NCI-H82 (cell line): ENCODE measurements around the gene PRCD.

Experiments used
- DNase-seq: peaks from one replicate; lab custom pipeline; 2025; lab: John Stamatoyannopoulos, UW

Gene PRCD

DNA sequence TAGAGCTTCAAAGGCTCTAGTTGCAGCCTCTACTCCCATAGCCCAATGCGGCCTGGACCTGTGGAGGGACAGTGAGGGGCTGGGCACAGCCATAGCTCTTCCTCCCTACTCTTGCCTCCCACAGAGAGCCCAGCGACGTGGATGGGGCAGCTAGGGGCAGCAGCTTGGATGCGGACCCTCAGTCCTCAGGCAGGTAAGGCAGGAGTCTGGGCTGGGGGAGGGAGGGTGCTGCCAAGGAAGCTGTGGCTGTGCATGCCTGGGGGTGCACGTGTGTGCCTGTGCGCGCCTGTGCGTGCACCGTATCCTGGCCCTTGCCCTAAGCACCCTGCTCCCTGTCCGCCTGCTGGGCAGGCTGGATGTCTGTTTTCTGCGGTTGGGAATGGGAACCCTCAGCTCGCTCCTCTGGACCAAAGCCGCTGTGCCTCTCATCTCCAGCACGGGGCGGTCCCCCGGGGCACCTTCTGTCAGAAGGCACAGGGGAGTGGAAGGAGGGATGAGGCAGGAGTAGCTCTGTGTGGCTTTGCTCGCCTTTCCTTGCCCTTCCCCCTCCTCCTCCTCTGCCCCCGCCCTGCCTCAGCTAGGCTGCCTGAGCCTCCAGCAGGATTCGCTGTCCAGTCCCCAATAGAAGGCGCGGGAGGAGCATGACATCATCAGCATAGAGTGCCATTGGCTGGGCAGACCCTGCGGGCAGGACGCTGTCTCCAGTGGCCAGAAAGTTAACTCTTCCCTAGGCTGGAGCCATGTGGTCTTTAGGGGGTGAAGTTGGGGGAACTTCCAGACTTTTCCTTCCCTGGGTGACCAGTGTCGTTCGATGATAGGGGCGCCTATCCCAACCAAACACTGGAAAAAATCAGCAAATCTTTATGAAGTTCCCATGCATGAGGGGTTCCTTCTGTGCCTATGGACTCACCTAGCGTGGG is 797 bp downstream of the PRCD start:
- peak; percentile 100 for DNase-seq

DNA sequence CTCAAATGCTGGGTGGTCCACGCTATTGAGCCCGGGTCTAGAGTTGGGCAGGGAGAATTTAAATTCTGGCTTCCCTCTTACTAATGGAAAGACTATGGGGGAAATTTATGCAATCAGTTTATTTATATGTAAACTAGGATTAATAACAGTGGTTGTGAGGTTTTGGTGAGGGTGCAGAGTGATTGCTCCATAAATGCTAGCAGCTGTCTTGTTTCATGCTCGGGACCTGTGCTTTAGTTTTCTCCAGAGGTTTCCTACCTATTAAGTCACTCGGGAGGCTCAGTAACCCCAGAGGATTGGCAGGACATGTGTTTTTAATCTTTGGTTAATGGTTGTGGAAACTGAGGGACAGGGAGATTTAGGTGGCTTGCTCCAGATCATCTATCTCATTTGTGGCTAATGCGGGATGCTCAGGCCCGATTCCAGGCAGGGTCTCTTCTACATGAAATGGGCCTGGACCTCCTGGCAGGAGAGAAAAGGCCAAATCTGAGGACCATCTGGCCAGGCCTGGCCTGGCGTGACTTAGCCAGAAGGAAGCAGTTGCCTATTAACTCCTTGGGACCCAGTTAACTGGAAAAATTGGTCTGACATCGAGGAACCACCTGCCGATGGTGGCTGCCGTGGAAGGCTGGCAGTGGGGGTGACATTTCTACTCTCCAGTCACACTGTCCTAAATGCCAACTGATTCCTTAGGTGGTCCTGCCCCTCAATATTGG is 2.1 kb downstream of the PRCD start:
- peak; percentile 44 for DNase-seq

DNA sequence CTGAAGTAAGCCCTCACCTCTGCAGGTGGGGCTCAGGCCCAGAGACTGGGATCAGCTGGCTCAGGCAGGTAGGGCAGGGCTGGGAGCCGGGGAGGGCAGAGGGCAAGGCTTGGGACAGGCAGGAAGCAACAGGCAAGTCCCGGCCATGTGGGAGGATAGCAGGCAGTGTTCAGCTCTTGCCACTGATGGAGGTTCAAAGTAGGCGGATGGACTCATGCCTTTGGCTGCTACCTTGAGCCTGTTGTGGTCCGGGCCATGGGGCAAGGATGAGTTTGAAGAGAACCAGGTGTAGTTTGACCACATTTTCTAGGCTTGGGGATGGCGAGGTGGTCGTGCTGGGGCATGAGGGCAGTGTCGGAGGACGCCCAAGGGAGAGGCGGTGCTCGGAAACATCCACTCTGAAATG is 2.7 kb downstream of the PRCD start:
- DNase-seq = no peak

DNA sequence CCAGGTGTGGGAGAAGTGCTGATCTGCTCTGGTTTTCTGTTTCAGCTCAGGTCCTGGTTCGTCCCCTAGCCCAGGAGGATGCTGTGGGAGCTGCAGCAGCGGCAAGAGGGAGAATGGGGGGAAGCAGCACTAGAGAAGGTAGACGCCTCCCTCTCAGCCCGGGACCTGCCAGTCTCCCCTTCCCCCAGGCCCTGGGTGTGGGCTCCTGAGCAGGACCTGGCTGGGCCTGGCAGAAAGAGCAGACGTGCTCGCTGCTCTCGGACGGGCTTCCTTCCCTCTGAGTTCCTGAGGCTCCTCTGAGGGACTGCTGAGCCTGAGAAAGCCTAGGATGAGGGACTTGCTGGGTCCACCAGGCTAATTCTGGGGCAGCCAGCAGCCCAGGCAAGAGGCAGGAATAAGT is 3.1 kb downstream of the PRCD start:
- no peak for DNase-seq

DNA sequence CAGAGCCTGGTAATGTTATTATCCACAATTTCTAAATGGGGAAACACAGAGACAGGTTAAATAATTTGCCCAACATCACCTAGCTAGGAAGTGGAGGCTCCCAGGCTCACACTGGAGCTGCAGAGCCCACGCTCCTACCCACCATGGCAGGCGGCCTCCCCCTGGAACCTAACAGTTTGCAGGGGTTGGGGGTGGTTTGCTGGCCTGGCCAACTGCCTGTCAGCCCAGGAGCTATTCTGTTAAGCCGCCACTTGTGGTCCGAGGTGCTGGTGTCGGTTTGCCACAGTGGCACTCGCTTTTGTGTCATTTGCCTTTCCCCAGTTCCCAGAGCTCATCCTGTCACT is 3.6 kb downstream of the PRCD start:
- no peak for DNase-seq

DNA sequence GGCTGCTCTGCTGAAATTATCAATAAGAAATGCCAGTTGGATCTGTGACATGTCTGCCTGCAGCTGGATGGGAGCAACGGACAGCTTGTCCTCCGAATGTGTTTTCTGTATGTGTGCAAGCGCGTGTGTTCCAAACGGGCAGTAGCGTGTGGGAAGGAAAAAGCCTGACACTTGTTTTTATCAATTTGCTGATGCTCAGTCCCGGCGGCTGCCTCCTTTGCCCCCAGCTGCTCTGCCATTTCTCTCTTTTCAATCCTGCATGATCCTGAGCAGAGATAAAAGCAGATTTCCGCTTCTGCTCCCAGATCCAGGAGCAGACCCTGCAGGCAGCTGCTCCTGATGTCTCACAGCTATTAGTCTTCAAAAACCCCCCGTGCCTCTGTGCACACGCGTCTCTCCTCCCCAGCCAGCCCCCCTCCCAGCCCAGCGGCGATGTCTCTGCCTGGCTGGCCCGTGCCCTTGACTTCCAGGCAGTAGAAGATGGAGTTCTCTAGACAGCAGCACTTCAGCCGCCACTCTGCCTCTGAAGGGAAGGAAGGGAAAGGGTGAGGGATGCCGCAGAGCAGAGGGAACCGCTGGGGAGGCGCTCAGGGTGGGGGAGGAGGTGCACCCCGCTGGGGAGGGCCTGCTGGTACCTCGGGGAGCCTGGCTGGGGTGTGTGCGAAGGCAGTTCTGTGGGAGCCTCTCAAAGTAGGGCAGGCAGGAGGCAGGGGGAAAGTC is 4.1 kb downstream of the PRCD start:
- peak; percentile 82 for DNase-seq

DNA sequence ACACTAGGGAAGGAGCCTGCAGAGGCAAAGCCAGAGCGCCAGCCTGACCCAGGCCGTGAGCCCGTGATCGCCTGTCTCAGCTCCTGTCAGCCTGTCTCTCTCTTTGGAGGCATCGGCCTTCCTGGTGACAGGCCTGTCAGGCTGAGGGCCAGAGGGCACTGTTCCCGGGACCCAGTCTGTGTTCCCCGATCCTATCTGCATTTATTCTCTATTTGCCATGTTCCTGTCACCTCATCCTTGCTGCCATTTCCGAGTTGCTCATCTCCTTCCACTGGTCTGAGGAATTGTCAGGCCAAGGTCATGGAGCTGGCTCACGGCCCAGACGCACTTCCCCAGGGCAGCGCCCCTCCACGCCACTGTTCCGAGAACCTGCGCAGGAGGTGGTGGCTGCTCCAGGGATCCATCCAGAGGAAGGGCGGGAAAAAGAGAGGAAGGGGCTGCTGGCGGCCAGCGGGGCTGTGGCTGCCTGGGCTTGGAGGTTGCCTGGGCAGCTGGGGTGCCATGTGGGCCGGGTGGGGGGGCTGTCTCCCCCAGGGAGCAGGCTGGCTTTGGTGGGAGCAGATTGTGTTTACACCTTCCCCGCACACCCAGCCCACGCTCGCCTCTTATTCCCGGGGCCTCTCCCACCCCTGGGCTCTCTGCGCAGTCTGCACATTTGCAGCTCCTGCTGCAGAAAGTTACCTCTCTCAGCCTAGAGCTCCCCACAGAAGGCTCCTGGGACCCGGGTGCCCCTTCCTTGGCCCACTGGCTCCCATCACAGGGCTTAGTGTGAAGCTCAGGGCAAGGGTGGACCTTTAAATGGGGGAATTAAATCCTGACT is 4.9 kb downstream of the PRCD start:
- DNase-seq = peak; percentile 54

DNA sequence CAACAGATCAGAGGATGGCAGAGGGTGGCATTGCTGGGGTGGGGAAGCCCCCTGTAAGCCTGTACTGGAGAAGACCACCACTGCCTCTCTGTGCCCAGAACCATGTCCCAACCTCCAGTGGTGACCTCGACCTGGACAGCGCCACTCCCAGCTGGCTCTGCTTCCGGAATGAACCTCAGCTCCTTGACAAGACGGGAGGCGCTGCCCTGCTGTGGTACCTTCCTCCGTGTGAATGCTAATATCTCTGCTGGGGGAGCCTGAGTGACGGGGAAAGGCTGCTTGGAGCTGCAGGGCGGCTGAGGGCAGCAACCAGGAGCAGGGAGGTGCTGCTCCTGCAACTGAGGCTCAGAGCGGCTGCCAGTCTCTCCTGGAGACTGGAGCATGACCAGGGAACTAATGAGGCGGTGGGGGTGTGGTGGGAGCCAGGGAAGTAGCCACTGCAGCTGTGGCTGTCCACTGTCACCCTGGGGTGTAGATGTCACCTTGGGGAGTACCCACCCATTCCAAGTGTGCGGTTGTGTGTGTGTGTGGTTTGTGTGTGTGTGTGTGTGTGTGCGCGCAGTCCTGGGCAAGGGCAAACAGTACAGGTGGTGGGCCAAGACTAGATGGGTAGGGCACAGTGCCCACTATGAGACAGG is 6.2 kb downstream of the PRCD start:
- DNase-seq = no peak

DNA sequence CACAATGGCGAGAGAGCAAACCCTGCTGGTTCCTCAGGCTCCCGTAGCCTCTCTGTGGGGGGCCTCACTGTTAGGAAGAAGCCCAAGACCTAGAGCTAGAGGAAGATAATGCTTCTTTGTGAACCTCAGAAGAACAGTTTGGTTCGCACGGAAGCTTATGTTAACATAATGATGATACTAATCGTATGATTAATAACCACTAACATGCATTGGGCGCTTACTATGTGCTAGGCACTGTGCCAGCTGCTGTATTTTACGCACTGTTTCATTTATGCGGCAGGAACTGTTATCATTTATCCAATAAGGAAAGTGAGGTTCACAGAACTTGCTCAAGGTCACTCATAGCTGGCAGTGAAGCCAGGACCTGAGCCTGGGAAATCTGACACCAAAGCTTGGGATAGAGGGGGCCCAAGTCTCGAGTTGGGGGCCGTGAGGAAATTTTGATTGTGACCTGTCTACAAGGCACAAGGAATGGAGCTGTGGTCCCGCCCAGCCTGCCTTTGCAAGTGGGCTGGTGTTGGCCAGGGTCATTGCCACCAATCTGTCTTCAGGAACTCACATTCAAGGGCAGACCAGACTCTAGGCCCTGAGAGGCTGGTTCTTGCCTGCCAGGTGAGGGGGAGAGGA is 6.8 kb downstream of the PRCD start:
- no peak for DNase-seq

DNA sequence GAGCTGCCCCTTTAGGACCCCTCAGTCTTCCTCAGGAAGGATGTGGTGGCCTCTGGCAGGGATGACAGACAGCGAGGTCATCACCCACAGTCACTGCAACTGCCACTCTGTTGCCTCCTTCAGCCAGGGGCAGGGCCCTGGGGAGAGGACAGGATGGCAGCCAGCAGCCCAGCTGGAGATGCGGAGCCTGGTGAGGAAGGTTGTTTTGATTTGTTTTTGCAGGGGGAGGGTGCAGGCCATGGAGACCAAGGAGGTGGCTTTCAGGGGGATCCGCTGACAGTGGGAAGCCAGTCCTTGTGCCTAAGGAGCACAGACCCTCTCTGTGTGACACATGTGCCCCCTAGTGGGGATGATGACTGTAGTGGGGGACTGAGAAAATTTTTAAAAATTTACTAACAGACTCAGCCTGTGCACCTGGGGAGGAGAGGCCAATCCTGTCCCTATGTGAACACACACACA is 7.4 kb downstream of the PRCD start:
- DNase-seq = peak; percentile 95

DNA sequence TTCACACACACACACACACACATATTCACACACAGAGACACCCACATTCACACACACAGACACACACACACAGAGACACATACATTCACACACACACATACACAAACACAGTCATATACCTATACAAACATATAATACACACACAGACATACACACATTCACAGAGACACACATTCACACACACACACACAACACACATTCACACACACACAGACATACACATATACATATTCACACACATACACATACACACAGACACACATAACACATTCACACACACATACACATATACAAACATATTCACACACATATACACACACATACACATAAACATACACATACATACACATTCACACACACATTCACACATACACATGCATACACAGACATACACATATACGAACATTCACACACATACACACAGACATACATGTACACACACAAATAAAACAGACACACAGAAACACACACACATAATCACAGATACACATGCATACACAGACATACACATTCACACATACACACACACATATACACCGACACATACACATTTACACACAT is 7.9 kb downstream of the PRCD start:
- no peak for DNase-seq

DNA sequence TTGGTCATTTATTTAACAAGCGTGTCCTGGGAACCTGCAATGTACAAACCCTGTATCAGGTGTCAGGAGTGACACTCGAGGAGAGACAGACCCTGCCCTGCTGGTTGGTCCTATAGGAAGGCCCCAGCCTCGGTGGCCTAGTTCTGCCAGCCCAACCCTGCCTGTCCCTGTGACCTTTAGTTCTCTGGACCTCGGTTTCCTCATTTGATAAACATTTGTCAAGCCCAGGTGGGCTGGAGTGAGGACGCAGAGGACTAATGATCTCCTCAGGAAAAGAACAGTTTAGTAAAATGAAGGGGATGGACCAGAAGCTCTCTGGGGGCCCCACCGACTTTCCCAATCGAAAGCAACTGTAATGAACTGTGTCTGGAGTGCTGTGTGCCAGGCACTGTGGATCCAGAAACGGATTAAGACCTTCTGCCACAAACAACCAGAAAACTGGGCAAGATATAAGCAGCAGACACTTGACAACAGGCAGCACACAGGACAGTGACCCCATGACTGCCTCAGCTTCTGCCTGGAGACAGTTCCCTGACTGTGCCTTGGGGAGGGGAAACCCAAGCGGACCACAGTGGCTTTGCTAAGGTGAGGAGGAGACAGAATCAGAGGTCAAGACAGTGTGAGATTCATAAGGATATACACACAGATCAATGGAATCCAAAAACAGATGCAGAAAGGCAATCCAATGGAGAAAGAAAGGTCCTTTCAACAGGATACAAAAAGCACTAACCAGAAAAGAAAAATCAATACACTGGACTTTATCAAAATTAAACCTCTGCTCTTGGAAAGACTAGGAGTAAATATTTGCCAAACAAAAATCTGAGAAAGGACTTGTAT is 8.8 kb downstream of the PRCD start:
- no peak for DNase-seq

DNA sequence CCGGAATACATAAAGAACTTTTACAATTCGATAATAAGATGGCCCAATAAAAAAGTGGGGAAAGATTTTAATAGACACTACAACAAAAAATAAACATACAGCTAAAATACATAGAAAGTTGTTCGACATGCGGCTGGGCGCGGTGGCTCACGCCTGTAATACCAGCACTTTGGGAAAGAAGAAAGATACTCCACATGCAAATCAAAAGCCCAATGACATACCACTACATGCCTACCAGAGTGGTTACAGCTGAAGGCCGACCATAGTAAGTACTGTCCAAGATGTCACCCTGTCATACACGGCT is 9.3 kb downstream of the PRCD start:
- no peak for DNase-seq

DNA sequence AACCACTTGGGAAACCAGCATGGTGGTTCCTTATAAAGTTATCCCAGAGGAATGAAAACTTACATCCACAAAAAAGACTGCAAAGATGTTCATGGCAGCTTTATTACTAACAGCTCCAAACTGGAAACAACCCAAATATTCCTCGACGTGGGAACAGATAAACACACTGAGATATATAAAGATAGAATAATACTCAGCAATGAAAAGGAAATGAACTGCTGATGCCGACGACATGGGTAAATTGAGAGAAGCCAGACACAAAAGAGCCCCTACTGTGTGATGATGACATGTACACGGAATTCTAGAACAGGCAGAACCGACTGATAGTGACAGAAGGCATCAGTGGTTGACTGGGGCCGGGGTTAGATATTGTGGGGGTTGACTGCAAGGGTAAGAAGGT is 9.7 kb downstream of the PRCD start:
- no peak for DNase-seq

DNA sequence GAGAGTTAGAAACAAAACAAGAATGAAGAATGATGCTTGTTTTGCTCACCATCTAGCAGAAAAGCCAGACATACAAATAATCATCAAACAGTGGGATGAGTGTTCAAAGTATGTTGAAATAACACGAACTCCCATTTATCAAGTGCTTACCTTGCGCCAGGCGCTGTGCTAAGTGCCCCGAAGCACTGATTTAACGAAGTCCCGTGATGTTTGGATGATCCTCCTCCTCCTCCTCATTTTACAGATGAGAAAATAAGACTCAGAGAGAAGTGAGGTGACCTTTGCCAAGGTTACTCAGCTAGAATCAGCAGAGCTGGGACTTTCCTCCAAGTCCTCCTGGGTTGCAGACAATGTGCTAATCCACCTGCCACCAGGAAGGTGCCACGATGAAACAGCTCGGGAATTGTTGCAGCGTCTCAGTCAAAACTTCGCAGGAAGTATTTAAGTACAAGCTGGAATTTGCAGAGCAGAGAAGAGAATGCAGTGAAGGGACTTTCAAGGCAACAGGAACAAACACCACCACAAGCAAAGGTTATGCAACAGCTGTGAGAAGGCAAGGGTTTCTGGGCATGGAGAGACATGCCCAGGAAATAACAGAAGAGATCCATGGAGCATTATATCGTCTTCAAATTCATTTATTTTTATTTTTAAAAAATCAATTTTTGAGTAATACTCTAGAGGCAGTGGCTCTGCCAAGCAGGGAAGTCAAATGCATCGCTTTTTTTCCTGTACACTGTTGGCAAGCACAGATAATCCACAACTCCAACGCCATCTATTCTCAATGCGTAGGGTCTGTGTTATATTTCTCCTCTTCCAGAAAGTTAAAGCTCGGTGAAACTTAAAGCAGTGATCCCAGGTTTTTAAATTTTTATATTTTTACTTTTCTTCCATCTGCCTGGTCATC is 11.1 kb downstream of the PRCD start:
- no peak for DNase-seq

DNA sequence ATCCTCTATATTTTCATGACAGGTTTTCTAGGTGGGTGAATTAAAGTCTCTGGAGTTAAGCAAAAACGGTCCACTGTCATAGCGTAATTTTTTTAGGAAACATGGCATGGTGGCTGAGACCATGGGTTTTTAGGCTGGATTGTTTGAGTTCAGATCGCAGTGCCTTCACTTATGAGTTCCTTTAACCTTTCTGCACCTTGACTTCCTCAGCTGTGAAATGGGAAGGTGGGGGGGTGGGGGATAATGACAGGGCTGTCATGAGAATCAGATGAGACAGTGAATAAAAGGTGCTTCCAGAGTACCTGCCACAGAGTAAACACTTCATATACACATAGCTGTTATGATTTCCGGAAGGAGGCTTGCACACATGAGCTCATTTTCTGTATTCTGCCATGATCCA is 11.8 kb downstream of the PRCD start:
- DNase-seq = no peak

DNA sequence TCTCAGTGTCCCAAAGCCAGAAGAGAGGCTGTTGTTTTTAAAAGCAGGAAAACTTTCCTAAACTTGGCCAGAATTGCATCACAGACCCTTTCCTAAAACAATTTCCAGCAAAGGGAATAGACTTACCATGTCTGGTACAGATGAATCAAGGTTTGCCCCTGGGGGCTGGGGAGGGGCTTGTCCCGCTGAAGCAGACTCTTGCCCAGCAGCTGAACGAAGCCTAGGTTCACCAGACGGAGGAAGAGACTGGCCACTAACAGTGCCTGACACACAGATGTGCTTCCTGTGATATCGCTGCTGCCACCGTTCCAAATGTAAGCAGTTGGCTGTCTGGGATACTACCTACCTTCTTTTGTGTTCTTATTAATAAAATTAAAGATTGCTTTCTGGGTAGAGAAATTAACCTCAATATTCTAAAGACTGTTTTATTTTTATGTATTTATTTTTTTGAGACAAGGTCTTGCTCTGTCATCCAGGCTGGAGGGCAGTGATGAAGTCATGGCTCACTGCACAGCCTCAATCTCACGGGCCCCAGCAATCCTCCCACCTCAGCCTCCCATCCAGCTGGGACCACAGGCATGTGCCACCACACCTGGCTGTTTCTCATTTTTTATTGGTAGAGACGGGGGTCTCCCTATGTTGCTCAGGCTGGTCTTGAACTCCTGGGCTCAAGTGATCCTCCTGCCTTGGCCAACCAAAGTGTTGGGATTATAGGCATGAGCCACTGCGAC is 13.5 kb downstream of the PRCD start:
- DNase-seq = no peak

DNA sequence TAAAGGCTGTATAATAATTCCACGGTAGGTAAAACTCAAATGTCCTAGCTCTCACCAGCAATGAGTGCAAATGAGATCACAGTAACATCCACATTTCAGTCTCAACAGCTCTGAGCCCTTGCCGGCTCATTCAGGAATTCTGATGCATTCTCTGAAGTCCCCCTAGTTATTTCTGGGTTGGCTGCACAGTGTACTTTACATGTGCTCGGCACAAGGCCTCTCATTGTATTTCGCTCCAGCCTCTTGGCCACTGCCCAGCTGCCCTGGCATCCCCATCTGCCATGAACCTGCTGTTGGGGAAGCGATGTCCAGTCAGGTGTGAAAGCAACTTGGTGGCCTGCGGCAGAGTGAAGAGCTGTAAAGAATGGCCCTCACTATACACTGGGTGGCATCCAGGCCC is 14.3 kb downstream of the PRCD start:
- no peak for DNase-seq
